CD4-positive, CD25-positive, alpha-beta regulatory T cell (primary cell): ENCODE data around the gene ASB13. TPM values are rescaled to one million over a fixed set of nuclear protein-coding genes. Genes with fewer than 3 reads are reported as not detected.
A peak's percentile ranks its signal among the peaks of the same experiment; 100 is the strongest.
"Not testable (repeated sequence)": the region's sequence is repeated elsewhere in the genome, so short reads cannot be mapped to it uniquely, and the experiment has no call there.

Experiments
- ATAC-seq, 2 donors: fragments of 150-1000 bp; cut with Tn5 transposase; one replicate each; pipeline ENCODE4 v1.10.0; 2021; ENCODE audit warnings: low read depth in 2 of 2, moderate number of reproducible peaks in 2 of 2, moderate library complexity in 1 of 2
- DNase-seq, 3 donors: peaks; one replicate each; pipeline versions ENCODE4 v3.0.0 to v3.0.0-alpha.2; 2012 to 2022; ENCODE audit warnings: mixed read lengths in 1 of 3
- H3K27ac ChIP-seq: one replicate; pipeline ENCODE4 v1.7.0; 2013; ENCODE audit warnings: mild to moderate bottlenecking, low read length; ENCODE audit not compliant: insufficient read depth, poor library complexity, severe bottlenecking
- H3K27me3 ChIP-seq: one replicate; pipeline ENCODE4 v1.7.0; 2013; ENCODE audit warnings: low read length; ENCODE audit not compliant: control insufficient read depth, insufficient read depth
- H3K36me3 ChIP-seq: one replicate; pipeline ENCODE4 v1.7.0; 2013; ENCODE audit warnings: mild to moderate bottlenecking, low read length, moderate library complexity; ENCODE audit not compliant: control insufficient read depth, insufficient read depth
- H3K4me1 ChIP-seq: 2 replicates; pipeline ENCODE4 v1.7.0; 2013; ENCODE audit warnings: mild to moderate bottlenecking, low read length; ENCODE audit not compliant: insufficient read depth, control insufficient read depth, poor library complexity, severe bottlenecking
- H3K4me3 ChIP-seq: one replicate; pipeline ENCODE4 v1.7.0; 2013; ENCODE audit warnings: low read depth, mild to moderate bottlenecking, low read length, moderate library complexity
- H3K9me3 ChIP-seq, 2 experiments: 1 replicate in 1 of 2; 2 replicates in 1 of 2; pipeline ENCODE4 v1.7.0; 2013; ENCODE audit warnings: low read length in 2 of 2, mild to moderate bottlenecking in 1 of 2, moderate library complexity in 1 of 2; ENCODE audit not compliant: control insufficient read depth in 2 of 2
- H3K27ac Mint-ChIP-seq, 3 donors: one replicate each; pipeline ENCODE4 v1.8.0; 2020 to 2022; ENCODE audit warnings: mild to moderate bottlenecking in 3 of 3, mixed read lengths in 3 of 3, moderate library complexity in 2 of 3
- H3K27me3 Mint-ChIP-seq: one replicate; pipeline ENCODE4 v1.8.0; 2022; ENCODE audit warnings: mild to moderate bottlenecking, mixed read lengths
- H3K36me3 Mint-ChIP-seq: one replicate; pipeline ENCODE4 v1.8.0; 2020; ENCODE audit warnings: mixed read lengths
- H3K4me1 Mint-ChIP-seq, 4 donors: one replicate each; pipeline ENCODE4 v1.8.0; 2020 to 2022; ENCODE audit warnings: mixed read lengths in 4 of 4, mild to moderate bottlenecking in 1 of 4
- H3K4me3 Mint-ChIP-seq, 4 donors: one replicate each; pipeline ENCODE4 v1.8.0; 2020 to 2022; ENCODE audit warnings: mild to moderate bottlenecking in 4 of 4, mixed read lengths in 4 of 4, moderate library complexity in 3 of 4
- H3K9me3 Mint-ChIP-seq, 7 donors: one replicate each; pipeline ENCODE4 v1.8.0; 2020 to 2022; ENCODE audit warnings: mixed read lengths in 7 of 7, mild to moderate bottlenecking in 3 of 7, moderate library complexity in 2 of 7
- polyA plus RNA-seq, 4 donors: library from polyadenylated mRNA; unstranded; fragments of 300-500 nt; fragmentation: Illumina TruSeq; gene quantifications; one replicate each; pipeline ENCODE4 v1.2.3, GENCODE V29; 2021
- total RNA-seq: library from RNA; stranded (reverse); gene quantifications from one replicate; pipeline ENCODE4 v1.2.3, GENCODE V29; 2022

ASB13 gene
- total and polyA plus RNA-seq, 5 donors from 2014 or later = 2.9 to 16.0 (median 12.6) TPM

GRCh38 chr10:5596611-5597341 is 69.6 kb downstream of the ASB13 start:
- H3K27ac ChIP-seq = no peak overlapping the region
- no peak overlapping the region for H3K27ac Mint-ChIP-seq
- no peaks in the 10 kb centered on the region for H3K4me1 Mint-ChIP-seq
- no peaks in the 10 kb centered on the region for H3K27me3 ChIP-seq
- no peak overlapping the region for H3K4me3 Mint-ChIP-seq
- H3K4me3 ChIP-seq = no peak overlapping the region
- H3K27me3 Mint-ChIP-seq = peaks cover 15% of the 10 kb centered on the region
- H3K4me1 ChIP-seq = no peaks in the 10 kb centered on the region
- ATAC-seq = no peak
- H3K9me3 ChIP-seq = no peaks in the 10 kb centered on the region
- H3K9me3 Mint-ChIP-seq = no peaks in the 10 kb centered on the region
- no peaks in the 10 kb centered on the region for H3K36me3 ChIP-seq
- no peaks in the 10 kb centered on the region for H3K36me3 Mint-ChIP-seq
- no peak for DNase-seq

GRCh38 chr10:5595994-5596471 is 70.4 kb downstream of the ASB13 start:
- Mint-ChIP-seq H3K36me3 (no peaks in the 10 kb centered on the region), H3K27ac (peak overlapping the region in 1 of 3 donors; percentile 37)

GRCh38 chr10:5595591-5595990 is 70.8 kb downstream of the ASB13 start:
- no peaks in the 10 kb centered on the region for H3K27me3 ChIP-seq
- Mint-ChIP-seq H3K4me3 (no peak overlapping the region), H3K27ac (no peak overlapping the region), H3K36me3 (no peaks in the 10 kb centered on the region), H3K9me3 (no peaks in the 10 kb centered on the region), H3K4me1 (peaks cover 0 to 1% (median 0%) of the 10 kb centered on the region in 4 donors), H3K27me3 (peaks cover 15% of the 10 kb centered on the region)
- no peak overlapping the region for H3K4me3 ChIP-seq
- H3K36me3 ChIP-seq = no peaks in the 10 kb centered on the region
- H3K27ac ChIP-seq = no peak overlapping the region
- H3K4me1 ChIP-seq = no peaks in the 10 kb centered on the region
- ATAC-seq (no peak), DNase-seq (no peak)
- no peaks in the 10 kb centered on the region for H3K9me3 ChIP-seq

More at GRCh38 chr10:5595994-5596471, 70.4 kb downstream of the ASB13 start:
- ATAC-seq (no peak), DNase-seq (no peak)
- no peak overlapping the region for H3K4me3 Mint-ChIP-seq
- Histone ChIP-seq H3K4me3 (no peak overlapping the region), H3K27me3 (no peaks in the 10 kb centered on the region), H3K36me3 (no peaks in the 10 kb centered on the region), H3K9me3 (no peaks in the 10 kb centered on the region), H3K4me1 (no peaks in the 10 kb centered on the region), H3K27ac (no peak overlapping the region)
- H3K27me3 Mint-ChIP-seq = peaks cover 15% of the 10 kb centered on the region
- H3K9me3 Mint-ChIP-seq = no peaks in the 10 kb centered on the region
- H3K4me1 Mint-ChIP-seq = no peaks in the 10 kb centered on the region

GRCh38 chr10:5595095-5595494 is 71.3 kb downstream of the ASB13 start:
- no peaks in the 10 kb centered on the region for H3K36me3 ChIP-seq
- H3K36me3 Mint-ChIP-seq = no peaks in the 10 kb centered on the region
- H3K9me3 Mint-ChIP-seq = no peaks in the 10 kb centered on the region
- H3K4me3 Mint-ChIP-seq = no peak overlapping the region
- no peaks in the 10 kb centered on the region for H3K9me3 ChIP-seq
- no peak for DNase-seq
- no peak overlapping the region for H3K4me3 ChIP-seq
- no peak for ATAC-seq
- H3K27me3 ChIP-seq = no peaks in the 10 kb centered on the region
- H3K27ac ChIP-seq = no peak overlapping the region
- H3K4me1 Mint-ChIP-seq = peaks cover 0 to 2% (median 0%) of the 10 kb centered on the region in 4 donors
- no peak overlapping the region for H3K27ac Mint-ChIP-seq
- no peaks in the 10 kb centered on the region for H3K4me1 ChIP-seq
- peaks cover 15% of the 10 kb centered on the region for H3K27me3 Mint-ChIP-seq

- Mint-ChIP-seq H3K4me3 (no peak overlapping the region), H3K36me3 (no peaks in the 10 kb centered on the region), H3K27me3 (peaks cover 20% of the 10 kb centered on the region), H3K27ac (peak overlapping the region in 1 of 3 donors; percentile 20), H3K4me1 (peaks cover 0 to 8% (median 2%) of the 10 kb centered on the region in 4 donors), H3K9me3 (no peaks in the 10 kb centered on the region)
- H3K9me3 ChIP-seq = no peaks in the 10 kb centered on the region
- ATAC-seq = no peak
- no peak overlapping the region for H3K27ac ChIP-seq
- no peak for DNase-seq
- no peaks in the 10 kb centered on the region for H3K4me1 ChIP-seq
- H3K27me3 ChIP-seq = no peaks in the 10 kb centered on the region
- H3K36me3 ChIP-seq = no peaks in the 10 kb centered on the region
- H3K4me3 ChIP-seq = no peak overlapping the region
Measured at GRCh38 chr10:5594271-5595049, 71.9 kb downstream of the ASB13 start.

- H3K4me1 Mint-ChIP-seq, H3K4me3 ChIP-seq, H3K27me3 ChIP-seq, H3K4me1 ChIP-seq, H3K27ac ChIP-seq, H3K36me3 ChIP-seq, ATAC-seq, H3K36me3 Mint-ChIP-seq, DNase-seq, H3K4me3 Mint-ChIP-seq, H3K9me3 Mint-ChIP-seq, H3K27ac Mint-ChIP-seq, H3K9me3 ChIP-seq: not testable (repeated sequence)
- H3K27me3 Mint-ChIP-seq = peaks cover 25% of the 10 kb centered on the region
Measured at GRCh38 chr10:5593347-5593746, 73.0 kb downstream of the ASB13 start.

- Mint-ChIP-seq H3K4me1 (peaks cover 0 to 9% (median 2%) of the 10 kb centered on the region in 4 donors), H3K27me3 (peaks cover 25% of the 10 kb centered on the region), H3K9me3 (peaks cover 0 to 1% (median 0%) of the 10 kb centered on the region in 7 donors), H3K36me3 (no peaks in the 10 kb centered on the region), H3K4me3 (no peak overlapping the region), H3K27ac (peak overlapping the region in 1 of 3 donors; percentile 21)
- Histone ChIP-seq H3K27ac (no peak overlapping the region), H3K9me3 (no peaks in the 10 kb centered on the region), H3K4me3 (no peak overlapping the region), H3K36me3 (no peaks in the 10 kb centered on the region), H3K27me3 (no peaks in the 10 kb centered on the region), H3K4me1 (no peaks in the 10 kb centered on the region)
- ATAC-seq (no peak), DNase-seq (no peak)
Measured at GRCh38 chr10:5592070-5592469, 74.3 kb downstream of the ASB13 start.
